B cell (primary cell): ENCODE measurements around the gene DDAH1. TPM values are rescaled to one million over a fixed set of nuclear protein-coding genes. Genes with fewer than 3 reads are reported as not detected.

Experiments used
- ATAC-seq: fragments of 200-7000 bp; cut with Tn5 transposase; one replicate; pipeline ENCODE4 v1.10.0; 2021; ENCODE audit warnings: low read depth, mild to moderate bottlenecking, moderate number of reproducible peaks, moderate library complexity
- CTCF ChIA-PET: fragments of 350-600 bp; sonication (Branson Sonifier 250); formaldehyde crosslinking; loops from one replicate; lab custom pipeline; 2021; ENCODE audit warnings: antibody characterized with exemption, inconsistent platforms; lab: Charles Lee
- POLR2A ChIA-PET: fragments of 350-600 bp; sonication (Branson Sonifier 250); formaldehyde crosslinking; loops from one replicate; lab custom pipeline; 2021; ENCODE audit warnings: antibody characterized with exemption; lab: Charles Lee
- DNase-seq: peaks from one replicate; pipeline ENCODE4 v3.0.0; 2013
- H2AFZ ChIP-seq: 2 replicates; pipeline ENCODE4 v1.6.1; 2012; ENCODE audit warnings: mild to moderate bottlenecking, low read depth, low read length; ENCODE audit not compliant: insufficient read depth, poor library complexity, severe bottlenecking
- H3K27ac ChIP-seq, 2 donors: 1 replicate in 1 of 2; 2 replicates in 1 of 2; pipeline ENCODE4 v1.5.1; 2012 to 2013; ENCODE audit warnings: low read length in 2 of 2, mild to moderate bottlenecking in 2 of 2, moderate library complexity in 1 of 2
- H3K27me3 ChIP-seq, 4 experiments: fragments of 200-600 bp in 1 of 4; sonication (generic) in 1 of 4; replicated peaks in 1 of 4; 1 replicate in 2 of 4; 2 replicates in 2 of 4; pipeline versions ENCODE4 v1.6.1 to v1.7.0; 2013 to 2016; ENCODE audit warnings: low read length in 3 of 4, mild to moderate bottlenecking in 2 of 4, mixed read lengths in 1 of 4, moderate library complexity in 1 of 4; ENCODE audit not compliant: insufficient read depth in 4 of 4, control insufficient read depth in 3 of 4; ENCODE audit errors: control extremely low read depth in 1 of 4
- H3K36me3 ChIP-seq, 2 experiments: replicated peaks in 1 of 2; 1 replicate in 1 of 2; 2 replicates in 1 of 2; pipeline versions ENCODE4 v1.6.1 to v1.7.1; 2013; ENCODE audit warnings: low read length in 1 of 2; ENCODE audit not compliant: insufficient read depth in 2 of 2, control insufficient read depth in 1 of 2; ENCODE audit errors: control extremely low read depth in 1 of 2, extremely low read depth in 1 of 2
- H3K4me1 ChIP-seq, 2 donors: fragments of 200-600 bp in 1 of 2; sonication (generic) in 1 of 2; 1 replicate in 1 of 2; 2 replicates in 1 of 2; pipeline versions ENCODE4 v1.5.1 to v1.6.1; 2013 to 2017; ENCODE audit warnings: low read length in 2 of 2; ENCODE audit not compliant: control insufficient read depth in 2 of 2, insufficient read depth in 2 of 2
- H3K4me2 ChIP-seq: replicated peaks from 2 replicates; pipeline ENCODE3; 2012; ENCODE audit warnings: mild to moderate bottlenecking, low read depth, low read length; ENCODE audit not compliant: poor library complexity, severe bottlenecking
- H3K4me3 ChIP-seq, 5 experiments: fragments of 200-600 bp in 1 of 5; sonication (generic) in 1 of 5; 1 replicate in 3 of 5; 2 replicates in 2 of 5; pipeline versions ENCODE4 v1.5.1 to v1.7.0; 2011 to 2016; ENCODE audit warnings: low read length in 4 of 5, mild to moderate bottlenecking in 4 of 5, low read depth in 2 of 5, control low read depth in 1 of 5, moderate library complexity in 1 of 5; ENCODE audit not compliant: insufficient read depth in 1 of 5; ENCODE audit errors: control extremely low read depth in 1 of 5, extremely low read depth in 1 of 5
- H3K79me2 ChIP-seq: fragments of 200-600 bp; sonication (generic); one replicate; pipeline ENCODE4 v1.6.0; 2016; ENCODE audit warnings: low read length; ENCODE audit not compliant: control insufficient read depth, insufficient read depth
- H3K9ac ChIP-seq: fragments of 200-600 bp; sonication (generic); 2 replicates; pipeline ENCODE4 v1.6.1; 2017; ENCODE audit warnings: mild to moderate bottlenecking, low read length, moderate library complexity
- H3K9me3 ChIP-seq, 3 donors: one replicate each; pipeline versions ENCODE4 v1.6.1 to v1.7.1; 2013; ENCODE audit warnings: low read length in 2 of 3; ENCODE audit not compliant: control insufficient read depth in 2 of 3, insufficient read depth in 1 of 3; ENCODE audit errors: control extremely low read depth in 1 of 3
- H4K20me1 ChIP-seq: 2 replicates; pipeline ENCODE4 v1.6.0; 2012; ENCODE audit warnings: mild to moderate bottlenecking, low read length; ENCODE audit not compliant: insufficient read depth, control insufficient read depth, poor library complexity, severe bottlenecking
- H3K27ac Mint-ChIP-seq: one replicate; pipeline ENCODE4 v1.8.0; 2021; ENCODE audit warnings: mixed read lengths
- H3K27me3 Mint-ChIP-seq: one replicate; pipeline ENCODE4 v1.8.0; 2021; ENCODE audit warnings: mixed read lengths
- H3K4me1 Mint-ChIP-seq: one replicate; pipeline ENCODE4 v1.8.0; 2021; ENCODE audit warnings: mixed read lengths
- H3K4me3 Mint-ChIP-seq: one replicate; pipeline ENCODE4 v1.8.0; 2021; ENCODE audit warnings: mixed read lengths
- H3K9me3 Mint-ChIP-seq: one replicate; pipeline ENCODE4 v1.8.0; 2022; ENCODE audit warnings: mixed read lengths; ENCODE audit not compliant: insufficient read depth
- EZH2 ChIP-seq: IDR thresholded peaks from 2 replicates; pipeline ENCODE4 v1.6.1; 2012; ENCODE audit warnings: borderline replicate concordance, low read depth, mild to moderate bottlenecking, moderate library complexity, low read length; ENCODE audit not compliant: insufficient read depth, poor library complexity, severe bottlenecking
- WGBS: methylation state at CpG from one replicate; pipeline ENCODE4 v1.1.5; 2013; ENCODE audit warnings: missing lambda C conversion rate; ENCODE audit not compliant: insufficient coverage; 5-methylcytosine and 5-hydroxymethylcytosine counted together
- intact Hi-C: fragments of 100-400 bp; cut with micrococcal nuclease; formaldehyde crosslinking; loops from one replicate; pipeline ENCODE4 v1.10.0; 2022
- polyA plus RNA-seq: library from polyadenylated mRNA; depleted of rRNA; stranded (reverse); fragments of >200 nt; gene quantifications from 2 replicates; pipeline ENCODE4 v1.2.3, GENCODE V29; 2012
- total RNA-seq, 2 donors: library from RNA; stranded (reverse); fragments of 120-200 nt in 1 of 2; gene quantifications; 1 replicate in 1 of 2; 2 replicates in 1 of 2; pipeline versions ENCODE4 v1.2.3 to v1.2.4, GENCODE V29; 2013 to 2022
- TF ChIP-seq, protein P1 (sequence below): fragments of 200-600 bp; IDR thresholded peaks from one replicate; pipeline ENCODE4 v1.8.0; 2022; ENCODE audit warnings: antibody characterized with exemption, mild to moderate bottlenecking

DDAH1 gene
- total and polyA plus RNA-seq, 2 donors (not counting 1 experiment from before 2014, with no cell fraction given), result 0.04 TPM; not detected in 1

- no peaks in the 10 kb centered on the region for H3K27me3 ChIP-seq
- Mint-ChIP-seq H3K27ac (no peak overlapping the region), H3K27me3 (no peaks in the 10 kb centered on the region), H3K4me1 (no peaks in the 10 kb centered on the region), H3K9me3 (peaks cover 5% of the 10 kb centered on the region), H3K4me3 (no peak overlapping the region)
- ATAC-seq, result no peak
- H2AFZ ChIP-seq, result no peak overlapping the region
- no peaks in the 10 kb centered on the region for H4K20me1 ChIP-seq
- TF ChIP-seq, protein P1, sequence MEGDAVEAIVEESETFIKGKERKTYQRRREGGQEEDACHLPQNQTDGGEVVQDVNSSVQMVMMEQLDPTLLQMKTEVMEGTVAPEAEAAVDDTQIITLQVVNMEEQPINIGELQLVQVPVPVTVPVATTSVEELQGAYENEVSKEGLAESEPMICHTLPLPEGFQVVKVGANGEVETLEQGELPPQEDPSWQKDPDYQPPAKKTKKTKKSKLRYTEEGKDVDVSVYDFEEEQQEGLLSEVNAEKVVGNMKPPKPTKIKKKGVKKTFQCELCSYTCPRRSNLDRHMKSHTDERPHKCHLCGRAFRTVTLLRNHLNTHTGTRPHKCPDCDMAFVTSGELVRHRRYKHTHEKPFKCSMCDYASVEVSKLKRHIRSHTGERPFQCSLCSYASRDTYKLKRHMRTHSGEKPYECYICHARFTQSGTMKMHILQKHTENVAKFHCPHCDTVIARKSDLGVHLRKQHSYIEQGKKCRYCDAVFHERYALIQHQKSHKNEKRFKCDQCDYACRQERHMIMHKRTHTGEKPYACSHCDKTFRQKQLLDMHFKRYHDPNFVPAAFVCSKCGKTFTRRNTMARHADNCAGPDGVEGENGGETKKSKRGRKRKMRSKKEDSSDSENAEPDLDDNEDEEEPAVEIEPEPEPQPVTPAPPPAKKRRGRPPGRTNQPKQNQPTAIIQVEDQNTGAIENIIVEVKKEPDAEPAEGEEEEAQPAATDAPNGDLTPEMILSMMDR, result no peak
- TF ChIP-seq EZH2, result no peak
- no peak overlapping the region for H3K4me2 ChIP-seq
- H3K9me3 ChIP-seq, result peaks cover 0 to 11% (median 6%) of the 10 kb centered on the region in 3 donors
- POLR2A ChIA-PET, result no interaction called here
- DNase-seq, result no peak
- no peaks in the 10 kb centered on the region for H3K36me3 ChIP-seq
- H3K79me2 ChIP-seq, result no peaks in the 10 kb centered on the region
- H3K27ac ChIP-seq, result no peak overlapping the region
- intact Hi-C loops, result no loop called here
- CTCF ChIA-PET, result no interaction called here
- H3K4me1 ChIP-seq, result no peaks in the 10 kb centered on the region
- no CpG with 5 or more reads among the region's 1 CpG for WGBS
- H3K9ac ChIP-seq, result no peak overlapping the region
- H3K4me3 ChIP-seq, result no peak overlapping the region
Measured at GRCh38 chr1:85421179-85421578, 43.8 kb downstream of the DDAH1 start.

DNA sequence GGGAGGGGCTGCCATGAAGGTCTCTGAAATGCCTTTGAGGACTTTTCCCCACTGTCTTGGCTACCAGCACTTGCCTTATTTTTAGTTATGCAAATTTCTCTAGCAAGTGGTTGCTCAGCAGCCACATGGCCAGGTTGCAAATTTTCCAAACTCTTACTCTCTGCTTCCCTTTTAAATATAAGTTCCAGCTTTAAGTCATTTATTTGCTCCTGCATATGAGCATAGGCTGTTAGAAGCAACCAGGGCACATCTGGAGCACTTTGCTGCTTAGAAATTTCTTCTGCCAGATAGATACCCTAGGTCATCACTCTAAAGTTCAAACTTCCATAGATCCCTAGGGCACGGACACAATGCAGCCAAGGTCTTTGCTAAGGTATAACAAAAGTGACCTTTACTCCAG lies 44.8 kb downstream of the DDAH1 start:
- Mint-ChIP-seq H3K4me3 (no peak overlapping the region), H3K27me3 (no peaks in the 10 kb centered on the region), H3K9me3 (peaks cover 5% of the 10 kb centered on the region), H3K4me1 (no peaks in the 10 kb centered on the region), H3K27ac (no peak overlapping the region)
- Histone ChIP-seq H3K9ac (no peak overlapping the region), H3K9me3 (peaks cover 0 to 11% (median 6%) of the 10 kb centered on the region in 3 donors), H3K27ac (no peak overlapping the region), H3K79me2 (no peaks in the 10 kb centered on the region), H3K36me3 (no peaks in the 10 kb centered on the region), H3K4me2 (no peak overlapping the region), H3K4me1 (no peaks in the 10 kb centered on the region), H3K4me3 (no peak overlapping the region), H3K27me3 (no peaks in the 10 kb centered on the region), H2AFZ (no peak overlapping the region), H4K20me1 (no peaks in the 10 kb centered on the region)
- ATAC-seq, result no peak
- intact Hi-C loops, result no loop called here
- CTCF ChIA-PET, result no interaction called here
- WGBS, result 25% methylated on average over 1 of the region's 1 CpG
- POLR2A ChIA-PET, result no interaction called here
- TF ChIP-seq, protein P1, result no peak
- no peak for TF ChIP-seq EZH2
- DNase-seq, result no peak
